B cell (primary cell): ENCODE data around the gene RPUSD2. TPM values are rescaled to one million over a fixed set of nuclear protein-coding genes. Genes with fewer than 3 reads are reported as not detected.

Source experiments
- ATAC-seq: fragments of 200-7000 bp; cut with Tn5 transposase; one replicate; pipeline ENCODE4 v1.10.0; 2021; ENCODE audit warnings: low read depth, mild to moderate bottlenecking, moderate number of reproducible peaks, moderate library complexity
- CTCF ChIA-PET: fragments of 350-600 bp; sonication (Branson Sonifier 250); formaldehyde crosslinking; loops from one replicate; lab custom pipeline; 2021; ENCODE audit warnings: antibody characterized with exemption, inconsistent platforms; lab: Charles Lee
- POLR2A ChIA-PET: fragments of 350-600 bp; sonication (Branson Sonifier 250); formaldehyde crosslinking; loops from one replicate; lab custom pipeline; 2021; ENCODE audit warnings: antibody characterized with exemption; lab: Charles Lee
- DNase-seq: peaks from one replicate; pipeline ENCODE4 v3.0.0; 2013
- H2AFZ ChIP-seq: 2 replicates; pipeline ENCODE4 v1.6.1; 2012; ENCODE audit warnings: mild to moderate bottlenecking, low read depth, low read length; ENCODE audit not compliant: insufficient read depth, poor library complexity, severe bottlenecking
- H3K27ac ChIP-seq, 2 donors: 1 replicate in 1 of 2; 2 replicates in 1 of 2; pipeline ENCODE4 v1.5.1; 2012 to 2013; ENCODE audit warnings: low read length in 2 of 2, mild to moderate bottlenecking in 2 of 2, moderate library complexity in 1 of 2
- H3K27me3 ChIP-seq, 4 experiments: fragments of 200-600 bp in 1 of 4; sonication (generic) in 1 of 4; replicated peaks in 1 of 4; 1 replicate in 2 of 4; 2 replicates in 2 of 4; pipeline versions ENCODE4 v1.6.1 to v1.7.0; 2013 to 2016; ENCODE audit warnings: low read length in 3 of 4, mild to moderate bottlenecking in 2 of 4, mixed read lengths in 1 of 4, moderate library complexity in 1 of 4; ENCODE audit not compliant: insufficient read depth in 4 of 4, control insufficient read depth in 3 of 4; ENCODE audit errors: control extremely low read depth in 1 of 4
- H3K36me3 ChIP-seq, 2 experiments: replicated peaks in 1 of 2; 1 replicate in 1 of 2; 2 replicates in 1 of 2; pipeline versions ENCODE4 v1.6.1 to v1.7.1; 2013; ENCODE audit warnings: low read length in 1 of 2; ENCODE audit not compliant: insufficient read depth in 2 of 2, control insufficient read depth in 1 of 2; ENCODE audit errors: control extremely low read depth in 1 of 2, extremely low read depth in 1 of 2
- H3K4me1 ChIP-seq, 2 donors: fragments of 200-600 bp in 1 of 2; sonication (generic) in 1 of 2; 1 replicate in 1 of 2; 2 replicates in 1 of 2; pipeline versions ENCODE4 v1.5.1 to v1.6.1; 2013 to 2017; ENCODE audit warnings: low read length in 2 of 2; ENCODE audit not compliant: control insufficient read depth in 2 of 2, insufficient read depth in 2 of 2
- H3K4me2 ChIP-seq: replicated peaks from 2 replicates; pipeline ENCODE3; 2012; ENCODE audit warnings: mild to moderate bottlenecking, low read depth, low read length; ENCODE audit not compliant: poor library complexity, severe bottlenecking
- H3K4me3 ChIP-seq, 5 experiments: fragments of 200-600 bp in 1 of 5; sonication (generic) in 1 of 5; 1 replicate in 3 of 5; 2 replicates in 2 of 5; pipeline versions ENCODE4 v1.5.1 to v1.7.0; 2011 to 2016; ENCODE audit warnings: low read length in 4 of 5, mild to moderate bottlenecking in 4 of 5, low read depth in 2 of 5, control low read depth in 1 of 5, moderate library complexity in 1 of 5; ENCODE audit not compliant: insufficient read depth in 1 of 5; ENCODE audit errors: control extremely low read depth in 1 of 5, extremely low read depth in 1 of 5
- H3K79me2 ChIP-seq: fragments of 200-600 bp; sonication (generic); one replicate; pipeline ENCODE4 v1.6.0; 2016; ENCODE audit warnings: low read length; ENCODE audit not compliant: control insufficient read depth, insufficient read depth
- H3K9ac ChIP-seq: fragments of 200-600 bp; sonication (generic); 2 replicates; pipeline ENCODE4 v1.6.1; 2017; ENCODE audit warnings: mild to moderate bottlenecking, low read length, moderate library complexity
- H3K9me3 ChIP-seq, 3 donors: one replicate each; pipeline versions ENCODE4 v1.6.1 to v1.7.1; 2013; ENCODE audit warnings: low read length in 2 of 3; ENCODE audit not compliant: control insufficient read depth in 2 of 3, insufficient read depth in 1 of 3; ENCODE audit errors: control extremely low read depth in 1 of 3
- H4K20me1 ChIP-seq: 2 replicates; pipeline ENCODE4 v1.6.0; 2012; ENCODE audit warnings: mild to moderate bottlenecking, low read length; ENCODE audit not compliant: insufficient read depth, control insufficient read depth, poor library complexity, severe bottlenecking
- H3K27ac Mint-ChIP-seq: one replicate; pipeline ENCODE4 v1.8.0; 2021; ENCODE audit warnings: mixed read lengths
- H3K27me3 Mint-ChIP-seq: one replicate; pipeline ENCODE4 v1.8.0; 2021; ENCODE audit warnings: mixed read lengths
- H3K4me1 Mint-ChIP-seq: one replicate; pipeline ENCODE4 v1.8.0; 2021; ENCODE audit warnings: mixed read lengths
- H3K4me3 Mint-ChIP-seq: one replicate; pipeline ENCODE4 v1.8.0; 2021; ENCODE audit warnings: mixed read lengths
- H3K9me3 Mint-ChIP-seq: one replicate; pipeline ENCODE4 v1.8.0; 2022; ENCODE audit warnings: mixed read lengths; ENCODE audit not compliant: insufficient read depth
- CTCF ChIP-seq: fragments of 200-600 bp; IDR thresholded peaks from one replicate; pipeline ENCODE4 v1.8.0; 2022; ENCODE audit warnings: antibody characterized with exemption, mild to moderate bottlenecking
- EZH2 ChIP-seq: IDR thresholded peaks from 2 replicates; pipeline ENCODE4 v1.6.1; 2012; ENCODE audit warnings: borderline replicate concordance, low read depth, mild to moderate bottlenecking, moderate library complexity, low read length; ENCODE audit not compliant: insufficient read depth, poor library complexity, severe bottlenecking
- WGBS: methylation state at CpG from one replicate; pipeline ENCODE4 v1.1.5; 2013; ENCODE audit warnings: missing lambda C conversion rate; ENCODE audit not compliant: insufficient coverage; 5-methylcytosine and 5-hydroxymethylcytosine counted together
- intact Hi-C: fragments of 100-400 bp; cut with micrococcal nuclease; formaldehyde crosslinking; loops from one replicate; pipeline ENCODE4 v1.10.0; 2022
- polyA plus RNA-seq: library from polyadenylated mRNA; depleted of rRNA; stranded (reverse); fragments of >200 nt; gene quantifications from 2 replicates; pipeline ENCODE4 v1.2.3, GENCODE V29; 2012
- total RNA-seq, 2 donors: library from RNA; stranded (reverse); fragments of 120-200 nt in 1 of 2; gene quantifications; 1 replicate in 1 of 2; 2 replicates in 1 of 2; pipeline versions ENCODE4 v1.2.3 to v1.2.4, GENCODE V29; 2013 to 2022

RPUSD2 gene
- total and polyA plus RNA-seq, 2 donors (not counting 1 experiment from before 2014, with no cell fraction given) = 9.8 to 21.1 TPM

GRCh38 chr15:40548610-40549009 lies 20.5 kb upstream of the RPUSD2 start:
- H3K9ac ChIP-seq = no peak overlapping the region
- H3K27me3 ChIP-seq = no peaks in the 10 kb centered on the region
- ChIA-PET CTCF (interaction anchor here (1.6 kb wide), 1 partner anchor 41 kb away, joined by 5 read pairs; no protein-coding TSS in a partner anchor), POLR2A (no interaction called here)
- no peak for ATAC-seq
- H3K27ac ChIP-seq = peak overlapping the region; percentile 2 to 84
- intact Hi-C loops = no loop called here
- no peak for DNase-seq
- Mint-ChIP-seq H3K4me3 (no peak overlapping the region), H3K9me3 (no peaks in the 10 kb centered on the region), H3K4me1 (peaks cover 86% of the 10 kb centered on the region), H3K27me3 (no peaks in the 10 kb centered on the region), H3K27ac (peak overlapping the region; percentile 91)
- H3K4me2 ChIP-seq = no peak overlapping the region
- no peak overlapping the region for H3K4me3 ChIP-seq
- no peaks in the 10 kb centered on the region for H3K9me3 ChIP-seq
- H3K79me2 ChIP-seq = peaks cover 78% of the 10 kb centered on the region
- 100% methylated on average over 2 of the region's 2 CpGs for WGBS
- no peaks in the 10 kb centered on the region for H4K20me1 ChIP-seq
- no peak overlapping the region for H2AFZ ChIP-seq
- no peak for TF ChIP-seq CTCF
- TF ChIP-seq EZH2 = no peak
- H3K36me3 ChIP-seq = peaks cover 0 to 54% of the 10 kb centered on the region in 2 experiments
- peaks cover 80 to 100% of the 10 kb centered on the region in 2 donors for H3K4me1 ChIP-seq

GRCh38 chr15:40549894-40550293 lies 19.2 kb upstream of the RPUSD2 start:
- peak overlapping the region in 2 of 5 experiments; percentile 19 to 28 for H3K4me3 ChIP-seq
- no peaks in the 10 kb centered on the region for H3K27me3 Mint-ChIP-seq
- peak overlapping the region; percentile 1 for H3K9ac ChIP-seq
- peaks cover 80 to 100% of the 10 kb centered on the region in 2 donors for H3K4me1 ChIP-seq
- H3K4me1 Mint-ChIP-seq = peaks cover 86% of the 10 kb centered on the region
- H3K27ac ChIP-seq = peak overlapping the region; percentile 84 to 90
- POLR2A ChIA-PET = interaction anchor here (0.5 to 1.3 kb wide), 4 partner anchors 15 to 1955 kb away, joined by 4 to 11 read pairs (median 8); partner anchors contain the start of genes CCDC32 and RPUSD2
- ATAC-seq (no peak), DNase-seq (no peak)
- WGBS = 83% methylated on average over 7 of the region's 9 CpGs
- H3K27me3 ChIP-seq = no peaks in the 10 kb centered on the region
- H3K9me3 Mint-ChIP-seq = no peaks in the 10 kb centered on the region
- no peaks in the 10 kb centered on the region for H3K9me3 ChIP-seq
- peaks cover 0 to 62% of the 10 kb centered on the region in 2 experiments for H3K36me3 ChIP-seq
- TF ChIP-seq CTCF (no peak), EZH2 (no peak)
- H3K79me2 ChIP-seq = peaks cover 84% of the 10 kb centered on the region
- peak overlapping the region; percentile 91 for H3K27ac Mint-ChIP-seq
- CTCF ChIA-PET = interaction anchor here (0.7 to 1.5 kb wide), 5 partner anchors 9 to 145 kb away, joined by 3 to 6 read pairs (median 4); partner anchors contain the start of genes CCDC32, RAD51 and RPUSD2
- no peaks in the 10 kb centered on the region for H4K20me1 ChIP-seq
- H2AFZ ChIP-seq = no peak overlapping the region
- H3K4me3 Mint-ChIP-seq = peak overlapping the region; percentile 75
- H3K4me2 ChIP-seq = peak overlapping the region; percentile 54
- intact Hi-C loops = loop anchor here (2.0 to 10.0 kb wide), 3 partner anchors 15 to 455 kb away; partner anchors contain the start of genes CCDC32 and KNL1
